CD14-positive monocyte (primary cell): ENCODE results near the gene RAX. TPM values are rescaled to one million over a fixed set of nuclear protein-coding genes. Genes with fewer than 3 reads are reported as not detected.

Source experiments
- DNase-seq, 3 donors: peaks; one replicate each; pipeline ENCODE4 v3.0.0-alpha.2; 2011 to 2022
- H2AFZ ChIP-seq: 2 replicates; pipeline ENCODE4 v1.6.0; 2012; ENCODE audit warnings: mild to moderate bottlenecking, low read depth, low read length, inconsistent platforms; ENCODE audit not compliant: insufficient read depth, poor library complexity, severe bottlenecking
- H3K27ac ChIP-seq, 2 donors: 1 replicate in 1 of 2; 2 replicates in 1 of 2; pipeline ENCODE4 v1.5.1; 2012 to 2013; ENCODE audit warnings: low read length in 2 of 2, control low read depth in 1 of 2, inconsistent platforms in 1 of 2, low read depth in 1 of 2, mild to moderate bottlenecking in 1 of 2
- H3K27me3 ChIP-seq, 2 donors: one replicate each; pipeline versions ENCODE4 v1.6.0 to v1.6.1; 2011 to 2013; ENCODE audit warnings: low read length in 2 of 2; ENCODE audit not compliant: control insufficient read depth in 2 of 2, insufficient read depth in 2 of 2
- H3K36me3 ChIP-seq, 2 donors: replicated peaks in 1 of 2; 1 replicate in 1 of 2; 2 replicates in 1 of 2; pipeline versions ENCODE4 v1.5.1 to v1.6.1; 2012 to 2013; ENCODE audit warnings: low read length in 2 of 2, control low read depth in 1 of 2, inconsistent platforms in 1 of 2, mild to moderate bottlenecking in 1 of 2; ENCODE audit not compliant: insufficient read depth in 2 of 2, control insufficient read depth in 1 of 2
- H3K4me1 ChIP-seq, 2 donors: 1 replicate in 1 of 2; 2 replicates in 1 of 2; pipeline versions ENCODE4 v1.5.1 to v1.6.1; 2012 to 2013; ENCODE audit warnings: low read length in 2 of 2, control low read depth in 1 of 2, inconsistent platforms in 1 of 2, mild to moderate bottlenecking in 1 of 2, moderate library complexity in 1 of 2; ENCODE audit not compliant: insufficient read depth in 2 of 2, control insufficient read depth in 1 of 2
- H3K4me2 ChIP-seq: replicated peaks from 2 replicates; pipeline ENCODE3; 2012; ENCODE audit warnings: low read length, moderate library complexity, mild to moderate bottlenecking; ENCODE audit not compliant: poor library complexity, severe bottlenecking; ENCODE audit errors: extremely low read depth
- H3K4me3 ChIP-seq, 3 experiments: fragments of 200-600 bp in 1 of 3; sonication (generic) in 1 of 3; replicated peaks in 1 of 3; 1 replicate in 2 of 3; 2 replicates in 1 of 3; pipeline ENCODE4 v1.5.1; 2011 to 2013; ENCODE audit warnings: low read length in 3 of 3, mild to moderate bottlenecking in 3 of 3, control low read depth in 2 of 3, low read depth in 2 of 3, inconsistent platforms in 1 of 3, moderate library complexity in 1 of 3
- H3K79me2 ChIP-seq: 2 replicates; pipeline ENCODE4 v1.6.0; 2012; ENCODE audit warnings: mild to moderate bottlenecking, control low read depth, inconsistent platforms, low read length, moderate library complexity; ENCODE audit not compliant: insufficient read depth
- H3K9ac ChIP-seq: 2 replicates; pipeline ENCODE4 v1.6.0; 2017; ENCODE audit warnings: low read length, mild to moderate bottlenecking; ENCODE audit not compliant: insufficient read depth, poor library complexity, severe bottlenecking
- H3K9me3 ChIP-seq, 2 donors: replicated peaks in 1 of 2; 1 replicate in 1 of 2; 2 replicates in 1 of 2; pipeline versions ENCODE4 v1.5.1 to v1.6.1; 2012 to 2013; ENCODE audit warnings: low read length in 2 of 2, control low read depth in 1 of 2; ENCODE audit not compliant: control insufficient read depth in 1 of 2, insufficient read depth in 1 of 2
- H4K20me1 ChIP-seq: 2 replicates; pipeline ENCODE4 v1.6.0; 2012; ENCODE audit warnings: mild to moderate bottlenecking, low read length, control low read depth, moderate library complexity; ENCODE audit not compliant: insufficient read depth
- H3K27ac Mint-ChIP-seq, 7 donors: one replicate each; pipeline ENCODE4 v1.8.0; 2020; ENCODE audit warnings: mild to moderate bottlenecking in 7 of 7, mixed read lengths in 7 of 7, moderate library complexity in 6 of 7, inconsistent platforms in 2 of 7
- H3K27me3 Mint-ChIP-seq, 3 donors: one replicate each; pipeline ENCODE4 v1.8.0; 2021 to 2022; ENCODE audit warnings: low read depth in 3 of 3, mild to moderate bottlenecking in 3 of 3, mixed read lengths in 3 of 3, moderate library complexity in 3 of 3, inconsistent platforms in 1 of 3
- H3K36me3 Mint-ChIP-seq, 2 donors: one replicate each; pipeline ENCODE4 v1.8.0; 2020; ENCODE audit warnings: mixed read lengths in 2 of 2, inconsistent platforms in 1 of 2, mild to moderate bottlenecking in 1 of 2
- H3K4me1 Mint-ChIP-seq: one replicate; pipeline ENCODE4 v1.8.0; 2020; ENCODE audit warnings: mild to moderate bottlenecking, mixed read lengths
- H3K4me3 Mint-ChIP-seq, 2 donors: one replicate each; pipeline ENCODE4 v1.8.0; 2020; ENCODE audit warnings: mild to moderate bottlenecking in 2 of 2, mixed read lengths in 2 of 2, moderate library complexity in 1 of 2
- H3K9me3 Mint-ChIP-seq, 7 donors: one replicate each; pipeline ENCODE4 v1.8.0; 2020 to 2022; ENCODE audit warnings: mixed read lengths in 7 of 7, mild to moderate bottlenecking in 6 of 7, moderate library complexity in 6 of 7, inconsistent platforms in 2 of 7
- CTCF ChIP-seq: fragments of 200-600 bp; IDR thresholded peaks from one replicate; pipeline ENCODE4 v1.8.0; 2022; ENCODE audit warnings: antibody characterized with exemption, mild to moderate bottlenecking
- WGBS: methylation state at CpG from one replicate; pipeline ENCODE4 v1.1.5; 2013; ENCODE audit warnings: missing lambda C conversion rate; ENCODE audit not compliant: insufficient coverage; 5-methylcytosine and 5-hydroxymethylcytosine counted together
- intact Hi-C, 2 donors: fragments of 100-400 bp; cut with micrococcal nuclease; formaldehyde crosslinking; loops; one replicate each; pipeline versions ENCODE4 v1.15.0 to v1.15.1; 2023
- polyA plus RNA-seq, 3 donors: library from polyadenylated mRNA; depleted of rRNA in 1 of 3; unstranded in 2 of 3; stranded (reverse) in 1 of 3; fragments of 300-500 nt in 2 of 3; fragments of >200 nt in 1 of 3; fragmentation: Illumina TruSeq in 2 of 3; gene quantifications; 1 replicate in 2 of 3; 2 replicates in 1 of 3; pipeline ENCODE4 v1.2.3, GENCODE V29; 2012 to 2021

RAX gene
- polyA plus RNA-seq, 3 donors = not detected

GRCh38 chr18:59308248-59308937, 35.1 kb upstream of the RAX start:
- no peak overlapping the region for H3K27ac Mint-ChIP-seq
- H3K9me3 Mint-ChIP-seq = no peaks in the 10 kb centered on the region
- peak; percentile 80 for TF ChIP-seq CTCF
- peak overlapping the region; percentile 76 for H3K4me2 ChIP-seq
- intact Hi-C loops = loop anchor here (5.0 kb wide), 1 partner anchor 94 kb away; no protein-coding TSS in a partner anchor
- no peaks in the 10 kb centered on the region for H3K79me2 ChIP-seq
- peaks cover 5% of the 10 kb centered on the region for H3K4me1 Mint-ChIP-seq
- H3K27me3 Mint-ChIP-seq = peaks cover 25 to 39% (median 26%) of the 10 kb centered on the region in 3 donors
- WGBS = under 1% methylated on average over 34 of the region's 46 CpGs
- peak; percentile 20 to 47 (median 36) for DNase-seq
- peak overlapping the region in 1 of 3 experiments; percentile 66 for H3K4me3 ChIP-seq
- peaks cover 12 to 30% of the 10 kb centered on the region in 2 donors for H3K27me3 ChIP-seq
- H3K9me3 ChIP-seq = no peaks in the 10 kb centered on the region
- no peak overlapping the region for H3K9ac ChIP-seq
- peak overlapping the region; percentile 82 for H2AFZ ChIP-seq
- no peaks in the 10 kb centered on the region for H3K36me3 ChIP-seq
- H3K27ac ChIP-seq = no peak overlapping the region
- no peaks in the 10 kb centered on the region for H3K36me3 Mint-ChIP-seq
- H3K4me3 Mint-ChIP-seq = peak overlapping the region; percentile 62 to 81
- no peaks in the 10 kb centered on the region for H4K20me1 ChIP-seq
- H3K4me1 ChIP-seq = peaks cover 0 to 3% of the 10 kb centered on the region in 2 donors

GRCh38 chr18:59306640-59307039, 33.4 kb upstream of the RAX start:
- H3K79me2 ChIP-seq = no peaks in the 10 kb centered on the region
- DNase-seq = no peak
- peaks cover 0 to 3% of the 10 kb centered on the region in 2 donors for H3K4me1 ChIP-seq
- H3K4me1 Mint-ChIP-seq = peaks cover 5% of the 10 kb centered on the region
- intact Hi-C loops = loop anchor here (5.0 kb wide), 1 partner anchor 96 kb away; no protein-coding TSS in a partner anchor
- no peak overlapping the region for H3K4me2 ChIP-seq
- WGBS = 100% methylated on average over 1 of the region's 6 CpGs
- no peak overlapping the region for H3K27ac ChIP-seq
- H3K27me3 ChIP-seq = peaks cover 12 to 27% of the 10 kb centered on the region in 2 donors
- H3K9ac ChIP-seq = no peak overlapping the region
- H3K27me3 Mint-ChIP-seq = peaks cover 24 to 41% (median 27%) of the 10 kb centered on the region in 3 donors
- no peaks in the 10 kb centered on the region for H4K20me1 ChIP-seq
- no peak for TF ChIP-seq CTCF
- H3K36me3 ChIP-seq = no peaks in the 10 kb centered on the region
- no peak overlapping the region for H3K4me3 Mint-ChIP-seq
- H3K9me3 ChIP-seq = no peaks in the 10 kb centered on the region
- no peaks in the 10 kb centered on the region for H3K9me3 Mint-ChIP-seq
- H2AFZ ChIP-seq = no peak overlapping the region
- H3K36me3 Mint-ChIP-seq = no peaks in the 10 kb centered on the region
- no peak overlapping the region for H3K27ac Mint-ChIP-seq
- no peak overlapping the region for H3K4me3 ChIP-seq
